ENCODE results near the gene GPRC5C. TPM values are rescaled to one million over a fixed set of nuclear protein-coding genes. Genes with fewer than 3 reads are reported as not detected.

The GPRC5C gene
- total RNA-seq, 1 donor from 2014 or later, result 56.4 TPM

- Mint-ChIP-seq H3K4me1 (ENCODE audit: unreplicated experiment) (no peaks in the 10 kb centered on the region), H3K9me3 (ENCODE audit: unreplicated experiment) (no peaks in the 10 kb centered on the region), H3K27ac (ENCODE audit: unreplicated experiment) (no peak overlapping the region), H3K36me3 (ENCODE audit: unreplicated experiment) (no peaks in the 10 kb centered on the region), H3K27me3 (ENCODE audit: unreplicated experiment) (peaks cover 21% of the 10 kb centered on the region), H3K4me3 (ENCODE audit: unreplicated experiment) (no peak overlapping the region)
- TF ChIP-seq CTCF (IDR thresholded peaks at IDR 0.05), result no peak
- DNase-seq (ENCODE audit: extremely low spot score, unreplicated experiment), result no peak
Measured at GRCh38 chr17:74490716-74491115, 58.8 kb downstream of the GPRC5C start.

GRCh38 chr17:74491626-74492025 lies 59.7 kb downstream of the GPRC5C start:
- Mint-ChIP-seq H3K4me3 (ENCODE audit: unreplicated experiment) (no peak overlapping the region), H3K9me3 (ENCODE audit: unreplicated experiment) (no peaks in the 10 kb centered on the region), H3K36me3 (ENCODE audit: unreplicated experiment) (no peaks in the 10 kb centered on the region), H3K4me1 (ENCODE audit: unreplicated experiment) (no peaks in the 10 kb centered on the region), H3K27me3 (ENCODE audit: unreplicated experiment) (peaks cover 21% of the 10 kb centered on the region), H3K27ac (ENCODE audit: unreplicated experiment) (no peak overlapping the region)
- DNase-seq (ENCODE audit: extremely low spot score, unreplicated experiment), result no peak
- no peak for TF ChIP-seq CTCF (IDR thresholded peaks at IDR 0.05)

- peak; percentile 83 for TF ChIP-seq CTCF (IDR thresholded peaks at IDR 0.05)
- H3K4me3 Mint-ChIP-seq (ENCODE audit: unreplicated experiment), result no peak overlapping the region
- DNase-seq (ENCODE audit: extremely low spot score, unreplicated experiment), result no peak
- H3K27me3 Mint-ChIP-seq (ENCODE audit: unreplicated experiment), result peaks cover 22% of the 10 kb centered on the region
- no peaks in the 10 kb centered on the region for H3K36me3 Mint-ChIP-seq (ENCODE audit: unreplicated experiment)
- no peaks in the 10 kb centered on the region for H3K9me3 Mint-ChIP-seq (ENCODE audit: unreplicated experiment)
- no peak overlapping the region for H3K27ac Mint-ChIP-seq (ENCODE audit: unreplicated experiment)
- no peaks in the 10 kb centered on the region for H3K4me1 Mint-ChIP-seq (ENCODE audit: unreplicated experiment)
Measured at GRCh38 chr17:74493331-74493833, 61.5 kb downstream of the GPRC5C start.

Other genes starting within 250 kb of the GPRC5C start
- 755 and 762 TPM in 2 replicates for gene RPL38, start 228.4 kb upstream of the GPRC5C start, total RNA-seq
- gene TTYH2, start 218.5 kb upstream of the GPRC5C start, total RNA-seq, result 1.8 and 2.0 TPM in 2 replicates
- gene DNAI2, start 157.9 kb upstream of the GPRC5C start, total RNA-seq, result not detected in 2 replicates
- not detected in 2 replicates for gene KIF19, start 105.9 kb upstream of the GPRC5C start, total RNA-seq
- not detected in 2 replicates for gene BTBD17, start 70.2 kb upstream of the GPRC5C start, total RNA-seq
- gene GPR142, start 64.6 kb upstream of the GPRC5C start, total RNA-seq, result not detected in 2 replicates
- gene CD300A, start 34.5 kb downstream of the GPRC5C start, total RNA-seq, result not detected in 2 replicates
- gene CD300LB, start 99.4 kb downstream of the GPRC5C start, total RNA-seq, result not detected in 2 replicates
- gene CD300C, start 114.0 kb downstream of the GPRC5C start, total RNA-seq, result not detected in 2 replicates
- not detected in 2 replicates for gene CD300H, start 135.4 kb downstream of the GPRC5C start, total RNA-seq
- gene CD300LD, start 160.2 kb downstream of the GPRC5C start, total RNA-seq, result not detected in 2 replicates
- not detected in 2 replicates for gene CD300E, start 191.7 kb downstream of the GPRC5C start, total RNA-seq